Thoracic aorta (tissue), 2 donors: Measurements from ENCODE around the gene BABAM1. TPM values are rescaled to one million over a fixed set of nuclear protein-coding genes. Genes with fewer than 3 reads are reported as not detected.

ENCODE experiments used
- ATAC-seq: fragments of 150-250 bp; one replicate; pipeline ENCODE4 v1.8.0; 2017; ENCODE audit warnings: low read depth; ENCODE audit not compliant: insufficient number of reproducible peaks, low FRiP score
- DNase-seq: peaks from one replicate; pipeline ENCODE4 v3.0.0-alpha.2; 2020; ENCODE audit warnings: low spot score
- H3K27ac ChIP-seq, 2 donors: fragments of 200-600 bp; sonication (generic); 1 replicate in 1 of 2; 2 replicates in 1 of 2; pipeline ENCODE4 v1.5.1; 2016; ENCODE audit warnings: mild to moderate bottlenecking in 2 of 2, moderate library complexity in 2 of 2
- H3K27me3 ChIP-seq: fragments of 200-600 bp; sonication (generic); replicated peaks from 2 replicates; pipeline ENCODE4 v1.6.0; 2016; ENCODE audit warnings: mild to moderate bottlenecking; ENCODE audit not compliant: insufficient read depth
- H3K36me3 ChIP-seq: fragments of 200-600 bp; sonication (generic); one replicate; pipeline ENCODE4 v1.5.1; 2016
- H3K4me1 ChIP-seq, 2 donors: fragments of 200-600 bp; sonication (generic); 1 replicate in 1 of 2; 2 replicates in 1 of 2; pipeline versions ENCODE4 v1.5.1 to v1.6.0; 2016; ENCODE audit warnings: low read depth in 2 of 2, mild to moderate bottlenecking in 1 of 2; ENCODE audit not compliant: control insufficient read depth in 1 of 2
- H3K4me3 ChIP-seq: fragments of 200-600 bp; sonication (generic); 2 replicates; pipeline ENCODE4 v1.5.1; 2016; ENCODE audit warnings: mild to moderate bottlenecking
- H3K9me3 ChIP-seq: fragments of 200-600 bp; sonication (generic); 2 replicates; pipeline ENCODE4 v1.5.1; 2016
- CTCF ChIP-seq: fragments of 200-600 bp; sonication (generic); IDR thresholded peaks from one replicate; pipeline ENCODE4 v1.5.1; 2019; ENCODE audit warnings: antibody characterized with exemption
- total RNA-seq, 2 donors: library from RNA; depleted of rRNA; stranded (reverse); fragments of >200 nt; gene quantifications; one replicate each; pipeline versions ENCODE4 v1.1.0 to v1.2.3, GENCODE V29; 2016

BABAM1 gene
- total RNA-seq, 2 donors from 2014 or later = 55.2 to 87.2 TPM

GRCh38 chr19:17314007-17314593 is 46.9 kb downstream of the BABAM1 start:
- ATAC-seq = no peak
- H3K36me3 ChIP-seq = peaks cover 24% of the 10 kb centered on the region
- no peak overlapping the region for H3K4me3 ChIP-seq
- H3K4me1 ChIP-seq = peaks cover 16 to 25% of the 10 kb centered on the region in 2 donors
- H3K27ac ChIP-seq = no peak overlapping the region
- no peak for TF ChIP-seq CTCF
- H3K27me3 ChIP-seq = no peaks in the 10 kb centered on the region
- no peaks in the 10 kb centered on the region for H3K9me3 ChIP-seq
- no peak for DNase-seq

GRCh38 chr19:17318966-17319365 is 51.7 kb downstream of the BABAM1 start:
- no peaks in the 10 kb centered on the region for H3K27me3 ChIP-seq
- no peak overlapping the region for H3K27ac ChIP-seq
- no peak for TF ChIP-seq CTCF
- ATAC-seq (no peak), DNase-seq (no peak)
- peaks cover 38% of the 10 kb centered on the region for H3K36me3 ChIP-seq
- H3K4me1 ChIP-seq = peaks cover 9 to 16% of the 10 kb centered on the region in 2 donors
- H3K9me3 ChIP-seq = no peaks in the 10 kb centered on the region
- H3K4me3 ChIP-seq = no peak overlapping the region

DNA sequence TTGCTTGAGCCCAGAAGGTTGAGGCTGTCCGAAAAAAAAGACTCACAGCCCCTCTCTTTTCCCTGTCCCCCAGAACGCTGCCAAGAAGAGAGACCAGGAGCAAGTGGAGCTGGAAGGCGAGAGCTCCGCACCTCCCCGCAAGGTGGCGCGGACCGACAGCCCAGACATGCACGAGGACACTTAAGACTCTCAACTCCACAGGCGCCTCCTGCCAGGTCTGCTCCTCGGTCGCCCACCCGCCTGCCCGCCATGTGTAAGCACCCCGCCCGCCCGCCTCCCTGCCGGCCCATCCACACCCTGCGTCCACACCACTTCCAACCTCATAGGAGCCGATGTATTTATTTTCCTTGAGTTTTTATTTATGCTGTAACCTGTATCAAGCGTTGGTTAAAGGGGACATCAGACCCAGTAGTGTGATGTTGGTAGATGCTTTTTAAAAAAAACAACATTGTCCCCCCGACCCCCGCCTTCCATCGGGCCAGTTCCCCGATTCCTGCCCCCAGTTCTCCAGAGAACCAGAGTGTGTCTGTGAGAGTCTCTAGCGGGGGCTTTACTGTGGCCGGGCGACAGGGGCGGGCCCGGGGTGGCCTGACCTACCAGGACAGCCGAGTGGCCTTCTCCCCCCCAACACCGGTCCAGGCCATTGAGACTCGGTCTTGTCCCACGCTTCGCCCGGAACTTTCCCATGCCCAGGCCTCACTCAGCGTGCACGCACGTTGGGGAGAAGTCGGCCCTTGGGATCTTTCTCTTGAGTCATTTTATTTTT is 52.4 kb downstream of the BABAM1 start:
- H3K27ac ChIP-seq = no peak overlapping the region
- H3K27me3 ChIP-seq = no peaks in the 10 kb centered on the region
- H3K9me3 ChIP-seq = no peaks in the 10 kb centered on the region
- ATAC-seq = no peak
- no peak overlapping the region for H3K4me3 ChIP-seq
- peaks cover 31% of the 10 kb centered on the region for H3K36me3 ChIP-seq
- no peak for DNase-seq
- H3K4me1 ChIP-seq = peaks cover 9 to 16% of the 10 kb centered on the region in 2 donors
- TF ChIP-seq CTCF = no peak

DNA sequence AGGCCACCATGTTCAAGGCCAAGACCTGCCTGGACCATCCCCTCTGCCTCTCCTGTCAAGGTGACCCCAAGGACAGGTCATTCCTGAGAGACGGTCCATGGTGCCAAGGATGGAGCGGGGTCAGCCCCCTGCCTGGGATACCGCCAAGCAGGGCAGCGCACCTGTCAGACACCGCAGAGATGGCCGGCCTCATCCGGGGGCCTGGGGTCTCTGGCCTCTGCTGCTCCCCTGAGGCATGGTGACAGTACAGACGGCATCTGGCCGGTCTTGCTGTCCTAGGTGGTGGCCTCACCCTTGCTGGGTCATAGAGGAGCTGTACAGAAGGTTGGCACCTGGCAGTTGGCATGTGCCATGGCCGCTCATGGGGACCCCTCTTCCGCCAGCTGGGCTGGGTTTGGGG is 53.2 kb downstream of the BABAM1 start:
- no peaks in the 10 kb centered on the region for H3K27me3 ChIP-seq
- ATAC-seq = no peak
- H3K4me3 ChIP-seq = no peak overlapping the region
- H3K9me3 ChIP-seq = no peaks in the 10 kb centered on the region
- TF ChIP-seq CTCF = no peak
- no peak for DNase-seq
- no peak overlapping the region for H3K27ac ChIP-seq
- H3K36me3 ChIP-seq = peaks cover 30% of the 10 kb centered on the region
- peaks cover 9 to 21% of the 10 kb centered on the region in 2 donors for H3K4me1 ChIP-seq

GRCh38 chr19:17321655-17322489 is 54.6 kb downstream of the BABAM1 start:
- ATAC-seq (no peak), DNase-seq (no peak)
- peaks cover 17 to 36% of the 10 kb centered on the region in 2 donors for H3K4me1 ChIP-seq
- H3K27ac ChIP-seq = peak overlapping the region in 1 of 2 donors; percentile 17
- peaks cover 21% of the 10 kb centered on the region for H3K36me3 ChIP-seq
- no peaks in the 10 kb centered on the region for H3K27me3 ChIP-seq
- no peaks in the 10 kb centered on the region for H3K9me3 ChIP-seq
- TF ChIP-seq CTCF = no peak
- no peak overlapping the region for H3K4me3 ChIP-seq
